ENCODE measurements around the gene NODAL. TPM values are rescaled to one million over a fixed set of nuclear protein-coding genes. Genes with fewer than 3 reads are reported as not detected.

The NODAL gene
- total and polyA plus RNA-seq, 2 experiments from 2014 or later = not detected

- Histone ChIP-seq H3K9ac (no peak overlapping the region), H3K9me3 (ENCODE audit: low read depth) (no peaks in the 10 kb centered on the region), H4K20me1 (ENCODE audit: insufficient read depth) (no peaks in the 10 kb centered on the region), H3K4me2 (ENCODE audit: unreplicated experiment) (no peak overlapping the region), H3K27ac (no peak overlapping the region), H3K36me3 (ENCODE audit: low read depth) (no peaks in the 10 kb centered on the region), H3K27me3 (replicated peaks; ENCODE audit: insufficient read depth) (peaks cover 35% of the 10 kb centered on the region), H2AFZ (no peak overlapping the region), H3K9me2 (ENCODE audit: insufficient read depth) (no peaks in the 10 kb centered on the region), H3K4me1 (ENCODE audit: insufficient read depth) (no peaks in the 10 kb centered on the region), H3F3A (ENCODE audit: insufficient read depth) (no peaks in the 10 kb centered on the region), H3K4me3 (no peak overlapping the region), H3K79me2 (ENCODE audit: insufficient read depth) (no peaks in the 10 kb centered on the region)
- WGBS, 2 experiments (ENCODE audit: low coverage in 1 of 2, low lambda C conversion rate in 2 of 2, missing lambda C conversion rate in 2 of 2) = 59 to 61% methylated on average over 7 of the region's 7 CpGs
- TF ChIP-seq EZH2 (IDR thresholded peaks at IDR 0.05; ENCODE audit: insufficient read depth, poor library complexity, severe bottlenecking) = no peak
- no peak for TF ChIP-seq EZH2phosphoT487 (IDR thresholded peaks at IDR 0.05; ENCODE audit: insufficient read depth, low read depth)
- in situ Hi-C loops (cut with MboI) = no loop called here
- no peak for DNase-seq
These were observed 35.0 kb upstream of the NODAL start for GRCh38 chr10:70476249-70477035.

- 68 to 71% methylated on average over 8 of the region's 8 CpGs for WGBS, 2 experiments (ENCODE audit: low coverage in 1 of 2, low lambda C conversion rate in 2 of 2, missing lambda C conversion rate in 2 of 2)
- no peaks in the 10 kb centered on the region for H3K9me3 ChIP-seq (ENCODE audit: low read depth)
- peaks cover 40% of the 10 kb centered on the region for H3K27me3 ChIP-seq (replicated peaks; ENCODE audit: insufficient read depth)
These were observed 34.2 kb upstream of the NODAL start for GRCh38 chr10:70475661-70476060.

GRCh38 chr10:70474780-70475179, 33.3 kb upstream of the NODAL start:
- no peaks in the 10 kb centered on the region for H4K20me1 ChIP-seq (ENCODE audit: insufficient read depth)
- H3K79me2 ChIP-seq (ENCODE audit: insufficient read depth) = no peaks in the 10 kb centered on the region
- no peak overlapping the region for H3K9ac ChIP-seq
- H2AFZ ChIP-seq = no peak overlapping the region
- H3K27ac ChIP-seq = no peak overlapping the region
- TF ChIP-seq EZH2 (IDR thresholded peaks at IDR 0.05; ENCODE audit: insufficient read depth, poor library complexity, severe bottlenecking) (no peak), EZH2phosphoT487 (IDR thresholded peaks at IDR 0.05; ENCODE audit: insufficient read depth, low read depth) (no peak)
- H3K4me1 ChIP-seq (ENCODE audit: insufficient read depth) = no peaks in the 10 kb centered on the region
- in situ Hi-C loops (cut with MboI) = no loop called here
- H3K4me2 ChIP-seq (ENCODE audit: unreplicated experiment) = no peak overlapping the region
- no peaks in the 10 kb centered on the region for H3K9me2 ChIP-seq (ENCODE audit: insufficient read depth)
- H3K36me3 ChIP-seq (ENCODE audit: low read depth) = no peaks in the 10 kb centered on the region
- H3K9me3 ChIP-seq (ENCODE audit: low read depth) = no peaks in the 10 kb centered on the region
- no peaks in the 10 kb centered on the region for H3F3A ChIP-seq (ENCODE audit: insufficient read depth)
- H3K4me3 ChIP-seq = no peak overlapping the region
- DNase-seq = no peak
- 98 to 100% methylated on average over 2 of the region's 2 CpGs for WGBS, 2 experiments (ENCODE audit: low coverage in 1 of 2, low lambda C conversion rate in 2 of 2, missing lambda C conversion rate in 2 of 2)
- peaks cover 40% of the 10 kb centered on the region for H3K27me3 ChIP-seq (replicated peaks; ENCODE audit: insufficient read depth)

More at GRCh38 chr10:70475661-70476060, 34.2 kb upstream of the NODAL start:
- no peaks in the 10 kb centered on the region for H3K36me3 ChIP-seq (ENCODE audit: low read depth)
- no peak overlapping the region for H3K27ac ChIP-seq
- no peaks in the 10 kb centered on the region for H3F3A ChIP-seq (ENCODE audit: insufficient read depth)
- H4K20me1 ChIP-seq (ENCODE audit: insufficient read depth) = no peaks in the 10 kb centered on the region
- no peaks in the 10 kb centered on the region for H3K79me2 ChIP-seq (ENCODE audit: insufficient read depth)
- H3K9me2 ChIP-seq (ENCODE audit: insufficient read depth) = no peaks in the 10 kb centered on the region
- in situ Hi-C loops (cut with MboI) = no loop called here
- DNase-seq = no peak
- no peaks in the 10 kb centered on the region for H3K4me1 ChIP-seq (ENCODE audit: insufficient read depth)
- no peak overlapping the region for H3K4me2 ChIP-seq (ENCODE audit: unreplicated experiment)
- no peak overlapping the region for H2AFZ ChIP-seq
- no peak overlapping the region for H3K4me3 ChIP-seq
- TF ChIP-seq EZH2phosphoT487 (IDR thresholded peaks at IDR 0.05; ENCODE audit: insufficient read depth, low read depth) (no peak), EZH2 (IDR thresholded peaks at IDR 0.05; ENCODE audit: insufficient read depth, poor library complexity, severe bottlenecking) (no peak)
- no peak overlapping the region for H3K9ac ChIP-seq

GRCh38 chr10:70472799-70473454, 31.4 kb upstream of the NODAL start:
- no peak for DNase-seq
- no peaks in the 10 kb centered on the region for H4K20me1 ChIP-seq (ENCODE audit: insufficient read depth)
- no peaks in the 10 kb centered on the region for H3K4me1 ChIP-seq (ENCODE audit: insufficient read depth)
- TF ChIP-seq EZH2 (IDR thresholded peaks at IDR 0.05; ENCODE audit: insufficient read depth, poor library complexity, severe bottlenecking) = no peak
- TF ChIP-seq EZH2phosphoT487 (IDR thresholded peaks at IDR 0.05; ENCODE audit: insufficient read depth, low read depth) = no peak
- no peak overlapping the region for H3K9ac ChIP-seq
- H3K4me3 ChIP-seq = no peak overlapping the region
- in situ Hi-C loops (cut with MboI) = no loop called here
- peaks cover 38% of the 10 kb centered on the region for H3K27me3 ChIP-seq (replicated peaks; ENCODE audit: insufficient read depth)
- H3K79me2 ChIP-seq (ENCODE audit: insufficient read depth) = no peaks in the 10 kb centered on the region
- no peak overlapping the region for H2AFZ ChIP-seq
- H3K27ac ChIP-seq = no peak overlapping the region
- H3F3A ChIP-seq (ENCODE audit: insufficient read depth) = no peaks in the 10 kb centered on the region
- 63% methylated on average over 8 of the region's 8 CpGs for whole genome bisulfite sequencing, 2 experiments (ENCODE audit: low coverage in 1 of 2, low lambda C conversion rate in 2 of 2, missing lambda C conversion rate in 2 of 2)
- no peak overlapping the region for H3K4me2 ChIP-seq (ENCODE audit: unreplicated experiment)
- H3K36me3 ChIP-seq (ENCODE audit: low read depth) = no peaks in the 10 kb centered on the region
- no peaks in the 10 kb centered on the region for H3K9me2 ChIP-seq (ENCODE audit: insufficient read depth)
- H3K9me3 ChIP-seq (ENCODE audit: low read depth) = no peaks in the 10 kb centered on the region

All from GM23248 (cell line).